Naive thymus-derived CD4-positive, alpha-beta T cell (primary cell): Measurements from ENCODE around the gene GLIPR2. TPM values are rescaled to one million over a fixed set of nuclear protein-coding genes. Genes with fewer than 3 reads are reported as not detected.

ENCODE experiments used
- ATAC-seq: fragments of 150-1000 bp; cut with Tn5 transposase; 2 replicates; pipeline ENCODE4 v1.10.0; 2021; ENCODE audit warnings: mild to moderate bottlenecking, moderate library complexity
- CTCF ChIA-PET: fragments of 350-600 bp; sonication (Branson Sonifier 250); formaldehyde crosslinking; loops from one replicate; lab custom pipeline; 2021; ENCODE audit warnings: antibody characterized with exemption; lab: Charles Lee
- POLR2A ChIA-PET: fragments of 350-600 bp; sonication (Branson Sonifier 250); formaldehyde crosslinking; loops from one replicate; lab custom pipeline; 2021; ENCODE audit warnings: antibody characterized with exemption, inconsistent platforms; lab: Charles Lee
- DNase-seq, 9 donors: peaks; one replicate each; pipeline versions ENCODE4 v3.0.0 to v3.0.0-alpha.2; 2020 to 2022; ENCODE audit warnings: mixed read lengths in 1 of 9
- H3K27ac ChIP-seq: one replicate; pipeline ENCODE4 v1.7.0; 2013; ENCODE audit warnings: mild to moderate bottlenecking, low read depth, low read length, moderate library complexity
- H3K27me3 ChIP-seq, 2 donors: one replicate each; pipeline ENCODE4 v1.7.0; 2013; ENCODE audit warnings: low read length in 2 of 2, mild to moderate bottlenecking in 2 of 2, moderate library complexity in 2 of 2; ENCODE audit not compliant: control insufficient read depth in 2 of 2, insufficient read depth in 2 of 2
- H3K36me3 ChIP-seq, 3 experiments: 1 replicate in 2 of 3; 2 replicates in 1 of 3; pipeline ENCODE4 v1.7.0; 2013; ENCODE audit warnings: low read length in 3 of 3, mild to moderate bottlenecking in 3 of 3, moderate library complexity in 1 of 3; ENCODE audit not compliant: insufficient read depth in 3 of 3, control insufficient read depth in 2 of 3
- H3K4me1 ChIP-seq, 2 donors: one replicate each; pipeline ENCODE4 v1.7.0; 2013; ENCODE audit warnings: low read length in 2 of 2, mild to moderate bottlenecking in 2 of 2, moderate library complexity in 1 of 2; ENCODE audit not compliant: control insufficient read depth in 2 of 2, insufficient read depth in 2 of 2
- H3K4me3 ChIP-seq: 2 replicates; pipeline ENCODE4 v1.7.0; 2013; ENCODE audit warnings: mild to moderate bottlenecking, low read length
- H3K9me3 ChIP-seq, 3 experiments: 1 replicate in 2 of 3; 2 replicates in 1 of 3; pipeline ENCODE4 v1.7.0; 2013; ENCODE audit warnings: low read length in 3 of 3; ENCODE audit not compliant: control insufficient read depth in 2 of 3
- H3K27ac Mint-ChIP-seq, 9 donors: one replicate each; pipeline ENCODE4 v1.8.0; 2020 to 2022; ENCODE audit warnings: mixed read lengths in 9 of 9, mild to moderate bottlenecking in 8 of 9, moderate library complexity in 5 of 9, inconsistent platforms in 2 of 9
- H3K27me3 Mint-ChIP-seq, 5 donors: one replicate each; pipeline ENCODE4 v1.8.0; 2021 to 2022; ENCODE audit warnings: mixed read lengths in 5 of 5, mild to moderate bottlenecking in 1 of 5
- H3K36me3 Mint-ChIP-seq, 5 donors: one replicate each; pipeline ENCODE4 v1.8.0; 2020 to 2022; ENCODE audit warnings: mixed read lengths in 5 of 5, mild to moderate bottlenecking in 3 of 5, inconsistent platforms in 1 of 5
- H3K4me1 Mint-ChIP-seq, 7 donors: one replicate each; pipeline ENCODE4 v1.8.0; 2020 to 2022; ENCODE audit warnings: mixed read lengths in 7 of 7, mild to moderate bottlenecking in 3 of 7, inconsistent platforms in 1 of 7
- H3K4me3 Mint-ChIP-seq, 10 donors: one replicate each; pipeline ENCODE4 v1.8.0; 2020 to 2022; ENCODE audit warnings: mild to moderate bottlenecking in 10 of 10, mixed read lengths in 10 of 10, moderate library complexity in 6 of 10, inconsistent platforms in 2 of 10
- H3K9me3 Mint-ChIP-seq, 11 donors: one replicate each; pipeline ENCODE4 v1.8.0; 2020 to 2022; ENCODE audit warnings: mixed read lengths in 11 of 11, mild to moderate bottlenecking in 4 of 11, inconsistent platforms in 1 of 11, moderate library complexity in 1 of 11
- intact Hi-C, 2 donors: fragments of 100-400 bp; cut with micrococcal nuclease; formaldehyde crosslinking; loops; one replicate each; pipeline ENCODE4 v1.15.1; 2023
- polyA plus RNA-seq, 2 donors: library from polyadenylated mRNA; unstranded; fragments of 300-500 nt; fragmentation: Illumina TruSeq; gene quantifications; one replicate each; pipeline ENCODE4 v1.2.3, GENCODE V29; 2021
- total RNA-seq, 6 experiments: library from RNA in 5 of 6; stranded (reverse) in 5 of 6; gene quantifications; 1 replicate in 5 of 6; 2 replicates in 1 of 6; pipeline ENCODE4 v1.2.3 and lab custom pipeline; 2021 to 2026

Gene GLIPR2
- total and polyA plus RNA-seq, 7 experiments from 2014 or later = 7.7 to 74.7 (median 38.8) TPM

GRCh38 chr9:36125062-36125855, 11.3 kb upstream of the GLIPR2 start:
- H3K4me3 Mint-ChIP-seq = no peak overlapping the region
- CTCF ChIA-PET = interaction anchor here (0.7 to 1.0 kb wide), 3 partner anchors 8 to 35 kb away, joined by 3 read pairs; no protein-coding TSS in a partner anchor

GRCh38 chr9:36126016-36126730, 10.4 kb upstream of the GLIPR2 start:
- H3K9me3 ChIP-seq = no peaks in the 10 kb centered on the region

More at GRCh38 chr9:36125062-36125855, 11.3 kb upstream of the GLIPR2 start:
- no peak for ATAC-seq
- Mint-ChIP-seq H3K4me1 (peaks cover 18 to 32% (median 29%) of the 10 kb centered on the region in 7 donors), H3K36me3 (peaks cover 0 to 22% (median 8%) of the 10 kb centered on the region in 5 donors), H3K27ac (peak overlapping the region in 6 of 9 donors; percentile 0 to 73 (median 52)), H3K9me3 (no peaks in the 10 kb centered on the region), H3K27me3 (no peaks in the 10 kb centered on the region)
- Histone ChIP-seq H3K4me3 (no peak overlapping the region), H3K9me3 (no peaks in the 10 kb centered on the region), H3K4me1 (peaks cover 14% of the 10 kb centered on the region in 2 donors), H3K27ac (no peak overlapping the region), H3K36me3 (peaks cover 0 to 12% (median 0%) of the 10 kb centered on the region in 3 experiments), H3K27me3 (no peaks in the 10 kb centered on the region)
- intact Hi-C loops = no loop called here
- no peak for DNase-seq
- POLR2A ChIA-PET = interaction anchor here (0.6 to 2.1 kb wide), 2 partner anchors 12 to 33 kb away, joined by 4 to 7 read pairs; partner anchors contain the start of gene GLIPR2

GRCh38 chr9:36127652-36128244, 8.8 kb upstream of the GLIPR2 start:
- H3K27me3 Mint-ChIP-seq = peaks cover 0 to 5% (median 0%) of the 10 kb centered on the region in 5 donors
- peak; percentile 86 for ATAC-seq
- no peaks in the 10 kb centered on the region for H3K9me3 ChIP-seq
- H3K27me3 ChIP-seq = no peaks in the 10 kb centered on the region
- intact Hi-C loops = loop anchor here in 1 of 2 donors (2.0 kb wide), 1 partner anchor 19 kb away; no protein-coding TSS in a partner anchor
- no peak overlapping the region for H3K4me3 ChIP-seq
- no peak overlapping the region for H3K27ac ChIP-seq
- no peak for DNase-seq
- peaks cover 0 to 5% (median 4%) of the 10 kb centered on the region in 5 donors for H3K36me3 Mint-ChIP-seq
- peaks cover 14% of the 10 kb centered on the region in 2 donors for H3K4me1 ChIP-seq
- no peaks in the 10 kb centered on the region for H3K9me3 Mint-ChIP-seq
- H3K4me1 Mint-ChIP-seq = peaks cover 18 to 32% (median 29%) of the 10 kb centered on the region in 7 donors
- ChIA-PET POLR2A (interaction anchor here (1.0 to 1.4 kb wide), 3 partner anchors 9 to 16 kb away, joined by 3 to 4 read pairs (median 3); partner anchors contain the start of gene GLIPR2), CTCF (interaction anchor here (0.7 kb wide), 1 partner anchor 12 kb away, joined by 5 read pairs; no protein-coding TSS in a partner anchor)
- H3K27ac Mint-ChIP-seq = peak overlapping the region in 3 of 9 donors; percentile 26 to 65 (median 56)
- H3K36me3 ChIP-seq = peaks cover 0 to 2% (median 0%) of the 10 kb centered on the region in 3 experiments
- H3K4me3 Mint-ChIP-seq = peak overlapping the region in 1 of 10 donors; percentile 57

More at GRCh38 chr9:36126016-36126730, 10.4 kb upstream of the GLIPR2 start:
- intact Hi-C loops = no loop called here
- H3K27me3 ChIP-seq = no peaks in the 10 kb centered on the region
- Mint-ChIP-seq H3K36me3 (peaks cover 0 to 18% (median 8%) of the 10 kb centered on the region in 5 donors), H3K27me3 (no peaks in the 10 kb centered on the region), H3K4me3 (no peak overlapping the region), H3K27ac (peak overlapping the region in 4 of 9 donors; percentile 52 to 88 (median 62)), H3K9me3 (no peaks in the 10 kb centered on the region), H3K4me1 (peaks cover 18 to 32% (median 29%) of the 10 kb centered on the region in 7 donors)
- DNase-seq (no peak), ATAC-seq (no peak)
- ChIA-PET CTCF (interaction anchor here (1.0 kb wide), 1 partner anchor 23 kb away, joined by 3 read pairs; no protein-coding TSS in a partner anchor), POLR2A (no interaction called here)
- peaks cover 14% of the 10 kb centered on the region in 2 donors for H3K4me1 ChIP-seq
- no peak overlapping the region for H3K27ac ChIP-seq
- H3K36me3 ChIP-seq = peaks cover 0 to 6% (median 0%) of the 10 kb centered on the region in 3 experiments
- no peak overlapping the region for H3K4me3 ChIP-seq

GRCh38 chr9:36128349-36128748, 8.2 kb upstream of the GLIPR2 start:
- Histone ChIP-seq H3K4me3 (no peak overlapping the region), H3K9me3 (no peaks in the 10 kb centered on the region), H3K27ac (no peak overlapping the region), H3K27me3 (no peaks in the 10 kb centered on the region), H3K4me1 (peaks cover 14% of the 10 kb centered on the region in 2 donors), H3K36me3 (no peaks in the 10 kb centered on the region)
- Mint-ChIP-seq H3K4me1 (peaks cover 18 to 32% (median 29%) of the 10 kb centered on the region in 7 donors), H3K27me3 (peaks cover 0 to 11% (median 0%) of the 10 kb centered on the region in 5 donors), H3K4me3 (no peak overlapping the region), H3K36me3 (no peaks in the 10 kb centered on the region), H3K27ac (peak overlapping the region in 5 of 9 donors; percentile 26 to 65 (median 56)), H3K9me3 (no peaks in the 10 kb centered on the region)
- ATAC-seq (peak; percentile 48), DNase-seq (no peak)
- ChIA-PET CTCF (interaction anchor here (0.7 kb wide), 1 partner anchor 13 kb away, joined by 5 read pairs; no protein-coding TSS in a partner anchor), POLR2A (no interaction called here)
- intact Hi-C loops = loop anchor here in 1 of 2 donors (2.0 kb wide), 1 partner anchor 20 kb away; no protein-coding TSS in a partner anchor

GRCh38 chr9:36129139-36129538, 7.4 kb upstream of the GLIPR2 start:
- no peaks in the 10 kb centered on the region for H3K9me3 ChIP-seq
- Mint-ChIP-seq H3K27ac (no peak overlapping the region), H3K9me3 (no peaks in the 10 kb centered on the region), H3K4me3 (no peak overlapping the region), H3K27me3 (peaks cover 0 to 17% (median 0%) of the 10 kb centered on the region in 5 donors), H3K36me3 (no peaks in the 10 kb centered on the region), H3K4me1 (peaks cover 18 to 32% (median 29%) of the 10 kb centered on the region in 7 donors)
- no peak overlapping the region for H3K4me3 ChIP-seq
- no peak for ATAC-seq
- H3K27ac ChIP-seq = no peak overlapping the region
- ChIA-PET POLR2A (no interaction called here), CTCF (interaction anchor here (0.6 to 1.2 kb wide), 2 partner anchors 26 to 37 kb away, joined by 5 read pairs; no protein-coding TSS in a partner anchor)
- H3K27me3 ChIP-seq = no peaks in the 10 kb centered on the region
- no peak for DNase-seq
- peaks cover 14% of the 10 kb centered on the region in 2 donors for H3K4me1 ChIP-seq
- no peaks in the 10 kb centered on the region for H3K36me3 ChIP-seq
- intact Hi-C loops = loop anchor here in 1 of 2 donors (2.0 kb wide), 1 partner anchor 20 kb away; no protein-coding TSS in a partner anchor
